ENCODE data around the gene APOL4. TPM values are rescaled to one million over a fixed set of nuclear protein-coding genes. Genes with fewer than 3 reads are reported as not detected.
"Not testable (repeated sequence)": the region's sequence is repeated elsewhere in the genome, so short reads cannot be mapped to it uniquely, and the experiment has no call there.

The APOL4 gene
- polyA plus RNA-seq, 1 donor (not counting 4 experiments of a cell fraction or from before 2014, with no cell fraction given), result 0.08 TPM

DNA sequence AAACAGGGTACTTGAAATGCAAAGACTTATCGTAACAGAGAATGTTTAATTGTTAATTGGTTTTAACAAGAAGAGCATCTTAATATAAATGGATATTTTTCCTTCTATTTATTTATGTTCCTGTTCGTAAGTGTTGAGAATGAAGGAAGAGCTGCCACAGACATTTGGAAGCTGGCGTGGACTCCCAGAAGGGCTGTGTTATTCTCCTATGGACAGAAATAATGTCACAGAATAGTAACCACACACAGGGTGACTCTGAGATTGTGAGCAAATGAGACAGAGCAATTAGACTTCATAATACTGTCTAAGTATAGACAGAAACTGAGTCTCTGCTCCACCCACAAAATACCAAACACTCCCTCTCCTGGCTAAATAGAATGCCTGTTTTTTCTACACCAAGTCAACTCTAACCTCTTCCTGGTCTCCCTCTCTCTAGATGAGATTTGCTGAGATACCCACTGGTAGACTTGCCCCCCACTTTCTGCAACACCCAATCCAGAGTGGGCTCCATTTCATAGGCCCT, 47.1 kb downstream of the APOL4 start:
- H3K79me2 ChIP-seq (ENCODE audit: control insufficient read depth, insufficient read depth, low read length), result no peaks in the 10 kb centered on the region
- no peak for TF ChIP-seq CTCF (optimal IDR thresholded peaks at IDR 0.05 in 1 of 3, IDR thresholded peaks at IDR 0.05 in 1 of 3, conservative IDR thresholded peaks at IDR 0.05 in 1 of 3; ENCODE audit: extremely low read depth in 1 of 3, insufficient read depth in 2 of 3, low read length in 3 of 3)
- no peak for TF ChIP-seq EZH2 (IDR thresholded peaks at IDR 0.05; ENCODE audit: low read length)

DNA sequence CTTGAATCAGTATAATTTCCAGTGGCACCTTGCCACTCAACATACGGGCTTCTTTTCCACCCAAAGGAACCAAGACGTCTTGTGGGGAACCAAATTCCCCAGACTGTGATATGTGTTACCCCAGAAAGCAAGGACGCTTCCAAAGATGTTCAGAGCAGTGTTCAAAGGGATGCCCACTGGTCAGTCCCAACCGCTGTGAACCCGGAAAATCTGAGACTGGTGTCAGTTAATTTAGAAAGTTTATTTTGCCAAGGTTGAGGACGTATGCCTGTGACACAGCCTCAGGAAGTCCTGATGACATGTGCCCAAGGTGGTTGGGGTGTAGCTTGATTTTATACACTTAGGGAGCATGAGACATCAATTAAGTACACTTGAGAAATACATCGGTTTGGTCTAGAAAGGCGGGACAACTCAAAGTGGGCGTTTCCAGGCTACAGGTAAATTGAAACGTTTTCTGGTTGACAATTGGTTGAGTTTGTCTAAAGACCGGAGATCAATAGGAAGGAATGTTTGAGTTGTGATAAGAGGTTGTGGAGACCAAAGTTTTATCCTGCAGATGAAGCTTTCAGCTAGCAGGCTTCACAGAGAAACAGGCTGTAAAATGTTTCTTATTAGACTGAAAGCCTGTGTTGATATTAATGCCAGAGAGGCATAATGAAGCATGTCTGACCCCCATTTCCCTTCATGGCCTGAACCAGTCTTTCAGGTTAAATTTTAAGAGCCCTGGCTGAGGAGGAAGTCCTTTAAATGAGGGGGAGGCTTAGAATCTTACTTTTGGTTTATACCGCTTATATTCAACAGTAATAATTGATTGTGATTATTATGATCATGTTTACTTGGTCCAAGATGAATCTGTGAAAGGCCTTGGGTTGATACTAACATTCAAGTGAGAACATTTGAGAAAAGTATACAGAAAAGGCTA, 47.8 kb downstream of the APOL4 start:
- Histone ChIP-seq H3K4me3 (ENCODE audit: control insufficient read depth in 2 of 3, extremely low read depth in 1 of 3, insufficient read depth in 2 of 3, low read depth in 1 of 3, low read length in 3 of 3) (no peak overlapping the region), H2AFZ (ENCODE audit: control insufficient read depth, low read length) (no peak overlapping the region), H3K79me2 (ENCODE audit: control insufficient read depth, insufficient read depth, low read length) (no peaks in the 10 kb centered on the region), H4K20me1 (ENCODE audit: control insufficient read depth, extremely low read depth, insufficient read depth, low read length) (no peaks in the 10 kb centered on the region), H3K4me2 (ENCODE audit: control insufficient read depth, extremely low read depth, insufficient read depth, low read depth, low read length) (no peak overlapping the region), H3K36me3 (ENCODE audit: control insufficient read depth in 2 of 2, extremely low read depth in 1 of 2, insufficient read depth in 2 of 2, low read length in 2 of 2) (no peaks in the 10 kb centered on the region), H3K27me3 (ENCODE audit: control insufficient read depth, extremely low read depth, insufficient read depth, low read length) (peaks cover 6% of the 10 kb centered on the region), H3K9me1 (ENCODE audit: control insufficient read depth, extremely low read depth, insufficient read depth, low read length) (no peaks in the 10 kb centered on the region), H3K4me1 (ENCODE audit: control insufficient read depth, extremely low read depth, insufficient read depth, low read length) (no peaks in the 10 kb centered on the region), H3K9ac (ENCODE audit: control insufficient read depth, extremely low read depth, insufficient read depth, low read length) (no peak overlapping the region), H3K27ac (ENCODE audit: control insufficient read depth, insufficient read depth, low read length) (no peak overlapping the region), H3K9me3 (ENCODE audit: control insufficient read depth, low read depth, low read length) (no peaks in the 10 kb centered on the region)
- no peak for TF ChIP-seq EZH2 (IDR thresholded peaks at IDR 0.05; ENCODE audit: low read length)
- TF ChIP-seq CTCF (optimal IDR thresholded peaks at IDR 0.05 in 1 of 3, IDR thresholded peaks at IDR 0.05 in 1 of 3, conservative IDR thresholded peaks at IDR 0.05 in 1 of 3; ENCODE audit: extremely low read depth in 1 of 3, insufficient read depth in 2 of 3, low read length in 3 of 3), result no peak
- DNase-seq (ENCODE audit: low read depth, low spot score) (no peak), FAIRE-seq (no peak)
- dilution Hi-C loops (cut with MboI; ENCODE audit: extremely low pct_ligation_motif_present, low sequenced_read_pairs), result no loop called here

More for the DNA sequence above, 47.1 kb downstream of the APOL4 start:
- Histone ChIP-seq H3K27me3 (ENCODE audit: control insufficient read depth, extremely low read depth, insufficient read depth, low read length) (peaks cover 2% of the 10 kb centered on the region), H3K9me3 (ENCODE audit: control insufficient read depth, low read depth, low read length) (no peaks in the 10 kb centered on the region), H4K20me1 (ENCODE audit: control insufficient read depth, extremely low read depth, insufficient read depth, low read length) (no peaks in the 10 kb centered on the region), H3K9me1 (ENCODE audit: control insufficient read depth, extremely low read depth, insufficient read depth, low read length) (no peaks in the 10 kb centered on the region), H3K9ac (ENCODE audit: control insufficient read depth, extremely low read depth, insufficient read depth, low read length) (no peak overlapping the region), H3K27ac (ENCODE audit: control insufficient read depth, insufficient read depth, low read length) (no peak overlapping the region), H3K4me2 (ENCODE audit: control insufficient read depth, extremely low read depth, insufficient read depth, low read depth, low read length) (no peak overlapping the region), H3K4me1 (ENCODE audit: control insufficient read depth, extremely low read depth, insufficient read depth, low read length) (no peaks in the 10 kb centered on the region), H3K36me3 (ENCODE audit: control insufficient read depth in 2 of 2, extremely low read depth in 1 of 2, insufficient read depth in 2 of 2, low read length in 2 of 2) (no peaks in the 10 kb centered on the region), H3K4me3 (ENCODE audit: control insufficient read depth in 2 of 3, extremely low read depth in 1 of 3, insufficient read depth in 2 of 3, low read depth in 1 of 3, low read length in 3 of 3) (no peak overlapping the region), H2AFZ (ENCODE audit: control insufficient read depth, low read length) (no peak overlapping the region)
- FAIRE-seq (no peak), DNase-seq (ENCODE audit: low read depth, low spot score) (no peak)
- dilution Hi-C loops (cut with MboI; ENCODE audit: extremely low pct_ligation_motif_present, low sequenced_read_pairs), result no loop called here

DNA sequence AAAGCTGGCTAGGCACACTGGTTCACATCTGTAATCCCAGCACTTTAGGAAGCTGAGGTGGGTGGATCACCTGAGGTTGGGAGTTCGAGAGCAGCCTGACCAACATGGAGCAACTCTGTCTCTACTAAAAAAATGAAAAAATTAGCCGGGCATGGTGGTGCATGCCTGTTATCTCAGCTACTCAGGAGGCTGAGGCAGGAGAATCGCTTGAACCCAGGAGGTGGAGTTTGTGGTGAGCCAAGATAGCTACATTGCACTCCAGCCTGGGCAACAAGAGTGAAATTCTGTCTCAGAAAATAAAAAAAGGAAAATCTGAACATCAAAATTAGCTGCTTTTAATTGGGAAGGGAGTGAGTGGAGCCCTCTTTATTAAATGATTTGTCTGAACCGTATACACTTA, 48.8 kb downstream of the APOL4 start:
- H4K20me1 ChIP-seq (ENCODE audit: control insufficient read depth, extremely low read depth, insufficient read depth, low read length); H3K9me1 ChIP-seq (ENCODE audit: control insufficient read depth, extremely low read depth, insufficient read depth, low read length); H3K4me1 ChIP-seq (ENCODE audit: control insufficient read depth, extremely low read depth, insufficient read depth, low read length); dilution Hi-C loops (cut with MboI; ENCODE audit: extremely low pct_ligation_motif_present, low sequenced_read_pairs); H2AFZ ChIP-seq (ENCODE audit: control insufficient read depth, low read length); H3K9ac ChIP-seq (ENCODE audit: control insufficient read depth, extremely low read depth, insufficient read depth, low read length); H3K27ac ChIP-seq (ENCODE audit: control insufficient read depth, insufficient read depth, low read length); H3K79me2 ChIP-seq (ENCODE audit: control insufficient read depth, insufficient read depth, low read length); DNase-seq (ENCODE audit: low read depth, low spot score); H3K4me3 ChIP-seq (ENCODE audit: control insufficient read depth in 2 of 3, extremely low read depth in 1 of 3, insufficient read depth in 2 of 3, low read depth in 1 of 3, low read length in 3 of 3); H3K27me3 ChIP-seq (ENCODE audit: control insufficient read depth, extremely low read depth, insufficient read depth, low read length); FAIRE-seq; H3K9me3 ChIP-seq (ENCODE audit: control insufficient read depth, low read depth, low read length); H3K36me3 ChIP-seq (ENCODE audit: control insufficient read depth in 2 of 2, extremely low read depth in 1 of 2, insufficient read depth in 2 of 2, low read length in 2 of 2); H3K4me2 ChIP-seq (ENCODE audit: control insufficient read depth, extremely low read depth, insufficient read depth, low read depth, low read length): not testable (repeated sequence)

Measured in keratinocyte (primary cell).